GM18868 (cell line): ENCODE data around the gene ZKSCAN1.
A peak's percentile ranks its signal among the peaks of the same experiment; 100 is the strongest.
"Not testable (repeated sequence)": the region's sequence is repeated elsewhere in the genome, so short reads cannot be mapped to it uniquely, and the experiment has no call there.

Source experiments
- ATAC-seq: cut with Tn5 transposase; IDR thresholded peaks from one replicate; pipeline ENCODE4 v1.9.1; 2021; ENCODE audit warnings: mild to moderate bottlenecking, moderate library complexity; ENCODE audit not compliant: unreplicated experiment

Gene ZKSCAN1

DNA sequence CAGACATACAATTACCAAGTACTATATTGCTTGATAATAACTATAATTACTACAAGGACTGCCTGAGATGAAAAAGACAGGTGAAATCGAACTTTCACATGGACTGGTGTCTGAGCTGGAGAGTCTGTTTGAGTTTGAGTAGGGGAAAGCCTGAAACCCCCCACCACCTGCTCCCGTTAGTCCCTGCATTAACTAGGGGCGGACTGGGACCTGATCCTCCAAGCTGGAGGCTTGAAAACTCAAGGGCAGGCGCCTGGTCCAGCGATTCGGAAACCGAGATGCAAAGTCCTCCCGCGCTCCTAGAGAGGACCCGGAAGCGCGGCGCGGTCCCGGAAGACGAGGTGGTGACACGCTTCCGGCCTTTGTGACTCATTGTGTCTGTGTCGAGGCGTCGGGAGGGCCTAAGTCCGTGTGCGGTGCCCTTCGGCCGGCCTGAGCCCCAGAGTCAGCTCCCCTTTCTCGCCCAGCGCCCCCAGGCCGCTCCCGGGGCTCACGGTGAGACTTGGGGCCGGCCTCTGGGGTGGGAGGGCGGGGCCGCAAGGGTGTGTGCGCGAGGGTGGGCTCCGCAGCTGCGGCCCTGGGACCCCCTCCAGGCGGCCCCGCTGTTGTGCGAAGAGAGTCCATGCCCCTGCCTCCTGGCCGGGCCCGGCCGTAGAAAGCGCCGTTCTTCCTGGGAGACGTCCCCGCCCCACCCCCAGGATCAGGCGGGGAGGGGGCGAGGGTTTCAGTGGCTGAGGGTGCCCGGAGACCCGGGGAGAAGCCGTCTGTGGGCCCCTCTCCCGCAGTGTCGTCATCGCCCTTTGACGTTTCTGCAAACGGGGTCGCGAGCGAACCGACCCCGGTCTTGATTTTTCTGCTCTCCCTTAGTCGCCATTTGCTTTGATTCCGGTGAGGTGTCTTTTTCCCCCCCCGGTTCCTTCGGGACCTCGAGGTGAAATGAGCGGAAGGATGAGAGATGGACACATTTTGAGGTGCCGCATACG is at the start of gene ZKSCAN1:
Gene ZKSCAN1, plus strand, starts transcription at position 365 of the 983 bp plus-strand sequence. CDS start 7,911 bp downstream, outside the sequence.
- ATAC-seq: peak; percentile 97

DNA sequence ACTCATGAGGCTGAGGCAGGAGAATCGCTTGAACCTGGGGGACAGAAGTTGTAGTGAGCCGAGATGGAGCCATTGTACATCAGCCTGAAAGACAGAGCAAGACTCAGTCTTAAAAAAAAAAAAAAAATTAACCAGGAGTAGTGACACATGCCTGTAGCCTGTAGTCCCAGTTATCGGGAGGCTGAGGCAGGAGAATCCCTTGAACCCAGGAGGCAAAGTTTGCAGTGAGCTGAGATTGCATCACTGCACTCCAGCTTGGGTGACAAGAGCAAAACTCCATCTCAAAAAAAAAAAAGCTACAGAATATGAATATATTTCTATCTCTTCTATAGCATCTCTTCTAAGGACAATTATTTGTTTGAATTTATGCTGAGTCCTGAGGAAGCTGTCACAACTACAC is 46.1 kb upstream of the ZKSCAN1 start:
- ATAC-seq: no peak

GRCh38 chr7:99969813-99970212 is 45.6 kb upstream of the ZKSCAN1 start:
- not testable (repeated sequence) for ATAC-seq

DNA sequence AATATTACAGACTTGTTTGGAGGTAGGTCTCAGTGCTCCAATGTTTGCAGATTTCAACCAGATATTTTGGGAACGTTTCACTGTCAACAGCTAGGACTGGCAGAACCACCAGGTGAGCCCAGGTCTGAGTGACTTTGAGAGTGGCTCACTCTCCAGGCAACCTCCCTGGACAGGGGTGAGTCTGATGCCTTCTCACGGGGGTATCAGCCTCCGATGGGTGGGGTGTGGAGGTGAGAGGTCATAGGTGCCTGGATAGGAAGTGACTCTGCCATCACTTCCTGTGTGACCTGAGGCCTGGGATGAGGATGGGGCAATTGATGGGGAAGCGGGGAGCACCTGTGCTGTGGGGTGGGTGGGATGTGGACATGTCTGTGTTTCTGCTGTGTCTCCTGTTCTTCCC is 44.2 kb upstream of the ZKSCAN1 start:
- no peak for ATAC-seq

GRCh38 chr7:99973817-99974216 is 41.6 kb upstream of the ZKSCAN1 start:
- ATAC-seq: not testable (repeated sequence)

DNA sequence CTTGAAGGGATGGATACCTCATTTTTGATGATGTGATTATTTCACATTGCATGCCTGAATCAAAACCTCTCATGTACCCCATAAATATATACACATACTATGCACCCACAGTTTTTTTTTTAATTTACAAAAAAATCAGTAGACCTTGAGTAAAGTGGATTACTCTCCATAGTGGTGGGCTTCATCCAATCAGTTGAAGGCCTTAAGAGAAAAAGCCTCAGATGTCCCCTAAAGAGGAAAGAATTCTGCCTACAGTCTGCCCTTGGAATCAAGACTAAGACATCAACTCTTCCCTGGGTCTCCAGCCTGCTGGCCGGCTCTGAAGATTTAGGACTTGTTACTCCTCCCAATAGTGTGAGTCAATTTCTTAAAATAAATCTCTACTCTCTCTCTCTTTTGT is 40.7 kb upstream of the ZKSCAN1 start:
- no peak for ATAC-seq

- no peak for ATAC-seq
These were observed 39.4 kb upstream of the ZKSCAN1 start, which contains the start of gene AZGP1 for GRCh38 chr7:99975782-99976521. Gene AZGP1 (minus strand): TSS chr7:99976031. CDS start chr7:99976020, 11 bp downstream.

GRCh38 chr7:99976626-99977025 is 38.8 kb upstream of the ZKSCAN1 start:
- no peak for ATAC-seq

DNA sequence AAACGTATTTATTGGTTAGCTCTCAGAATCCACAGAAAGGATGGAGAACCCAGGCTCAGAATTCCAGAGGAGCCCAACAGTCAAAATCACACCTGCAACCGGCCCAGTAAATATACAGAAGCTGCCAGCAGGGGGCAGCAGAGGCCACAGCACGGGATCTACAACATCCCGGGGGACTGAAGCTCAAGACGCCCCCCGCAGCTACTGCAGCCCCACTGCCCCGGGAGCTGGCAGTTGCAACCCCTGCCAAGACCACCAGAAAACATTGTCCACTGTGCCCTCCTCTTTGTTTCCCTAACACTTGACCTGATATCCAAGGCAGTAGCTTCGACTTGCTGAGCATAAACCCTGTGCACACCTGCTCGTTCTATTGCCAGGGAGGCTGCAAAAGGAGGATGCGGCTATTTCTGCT is 35.6 kb upstream of the ZKSCAN1 start:
- ATAC-seq: not testable (repeated sequence)

GRCh38 chr7:99980448-99980872 is 34.9 kb upstream of the ZKSCAN1 start:
- peak; percentile 47 for ATAC-seq

- not testable (repeated sequence) for ATAC-seq
These were observed 34.3 kb upstream of the ZKSCAN1 start for GRCh38 chr7:99981066-99981465.

DNA sequence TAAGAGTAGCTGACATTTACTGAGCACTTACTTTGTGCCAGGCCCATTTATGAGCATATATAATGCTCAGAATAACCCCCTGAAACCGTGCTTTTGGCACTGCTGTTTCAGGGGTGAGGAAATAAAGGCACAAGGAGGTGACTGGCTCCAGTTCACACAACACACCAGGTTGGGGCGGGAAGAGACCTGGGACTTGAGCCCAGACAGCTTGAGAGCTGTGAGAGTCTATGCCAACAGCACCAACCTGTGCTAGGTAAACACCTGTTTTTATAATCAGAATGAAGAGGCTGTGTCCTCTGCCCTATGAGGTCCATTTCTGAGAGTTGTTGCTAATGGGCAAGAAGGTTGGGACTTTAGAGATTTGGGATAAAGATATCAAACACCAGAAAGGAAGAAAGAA is 30.8 kb upstream of the ZKSCAN1 start:
- ATAC-seq: no peak

DNA sequence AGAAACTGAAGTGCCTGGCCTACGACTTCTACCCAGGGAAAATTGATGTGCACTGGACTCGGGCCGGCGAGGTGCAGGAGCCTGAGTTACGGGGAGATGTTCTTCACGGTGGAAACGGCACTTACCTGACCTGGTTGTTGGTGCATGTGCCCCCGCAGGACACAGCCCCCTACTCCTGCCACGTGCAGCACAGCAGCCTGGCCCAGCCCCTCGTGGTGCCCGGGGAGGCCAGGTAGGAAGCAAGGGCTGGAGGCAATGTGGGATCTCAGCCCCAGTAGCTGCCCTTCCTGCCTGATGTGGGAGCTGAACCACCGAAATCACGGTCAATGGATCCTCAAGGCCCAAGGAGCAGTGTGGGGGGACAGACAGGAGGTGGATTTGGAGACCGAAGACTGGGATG is 28.1 kb upstream of the ZKSCAN1 start:
- ATAC-seq: not testable (repeated sequence)

DNA sequence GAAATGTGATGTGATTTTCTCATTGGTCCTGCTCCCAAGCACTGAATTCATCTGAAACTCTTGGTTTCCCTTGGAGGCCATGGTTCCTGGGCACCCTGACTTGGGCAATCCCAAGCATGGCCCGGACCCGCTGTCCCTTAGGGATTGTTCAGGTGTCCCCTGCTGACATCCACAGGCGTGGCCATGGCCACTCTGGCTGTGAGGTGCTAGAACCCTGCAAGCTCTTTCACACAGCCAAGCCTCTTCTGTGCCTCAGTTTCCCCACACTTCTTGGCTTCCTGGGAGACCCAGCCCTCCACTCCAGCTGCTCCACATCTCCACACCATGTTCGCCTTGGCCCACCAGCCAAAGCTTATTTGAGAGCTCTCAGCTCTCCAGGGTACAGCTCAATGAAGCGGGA is 27.6 kb upstream of the ZKSCAN1 start:
- no peak for ATAC-seq

- no peak for ATAC-seq
These were observed 24.9 kb upstream of the ZKSCAN1 start for GRCh38 chr7:99990460-99990852.

GRCh38 chr7:99991543-99991942 is 23.9 kb upstream of the ZKSCAN1 start:
- ATAC-seq: not testable (repeated sequence)

DNA sequence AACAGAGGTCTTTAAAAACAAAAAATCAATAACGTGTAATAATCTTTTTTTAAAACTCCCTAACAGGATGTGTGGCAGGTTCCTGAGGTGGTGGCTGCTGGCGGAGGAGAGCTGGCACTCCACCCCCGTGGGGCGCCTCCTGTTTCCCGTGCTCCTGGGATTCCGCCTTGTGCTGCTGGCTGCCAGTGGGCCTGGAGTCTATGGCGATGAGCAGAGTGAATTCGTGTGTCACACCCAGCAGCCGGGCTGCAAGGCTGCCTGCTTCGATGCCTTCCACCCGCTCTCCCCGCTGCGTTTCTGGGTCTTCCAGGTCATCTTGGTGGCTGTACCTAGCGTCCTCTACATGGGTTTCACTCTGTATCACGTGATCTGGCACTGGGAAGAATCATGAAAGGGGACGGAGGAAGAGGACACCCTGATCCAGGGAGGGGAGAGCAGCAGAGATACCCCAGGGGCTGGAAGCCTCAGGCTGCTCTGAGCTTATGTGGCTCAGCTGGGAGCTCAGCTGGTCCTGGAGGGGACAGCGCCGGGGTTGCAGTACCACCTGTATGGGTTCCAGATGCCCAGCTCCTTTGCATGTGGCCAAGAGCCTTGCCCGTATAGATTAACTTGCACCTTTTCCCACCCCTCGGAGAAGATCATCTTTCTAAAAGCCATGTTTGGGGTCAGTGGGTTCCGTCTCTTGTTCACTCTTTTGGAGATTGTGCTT is 22.9 kb upstream of the ZKSCAN1 start:
- ATAC-seq: no peak

GRCh38 chr7:99994819-99995218 is 20.6 kb upstream of the ZKSCAN1 start:
- ATAC-seq: no peak

GRCh38 chr7:99996755-99997544 is 18.4 kb upstream of the ZKSCAN1 start:
- no peak for ATAC-seq

- ATAC-seq: peak; percentile 53
These were observed 17.8 kb upstream of the ZKSCAN1 start for GRCh38 chr7:99997545-99998137.
